H4 (cell line): ENCODE measurements around the gene KYAT1. TPM values are rescaled to one million over a fixed set of nuclear protein-coding genes. Genes with fewer than 3 reads are reported as not detected.
"Not testable (repeated sequence)": the region's sequence is repeated elsewhere in the genome, so short reads cannot be mapped to it uniquely, and the experiment has no call there.

Source experiments
- DNase-seq: peaks from one replicate; pipeline ENCODE4 v3.0.0-alpha.2; 2015; ENCODE audit warnings: low spot score
- total RNA-seq: library from RNA; depleted of rRNA; stranded (reverse); fragments of >200 nt; shearing (Covaris generic); gene quantifications from 2 replicates; pipeline ENCODE4 v1.2.3, GENCODE V29; 2014

Gene KYAT1
- total RNA-seq, 1 experiment from 2014 or later: 7.1 TPM

GRCh38 chr9:128818839-128819715 lies 62.7 kb downstream of the KYAT1 start:
- DNase-seq: no peak

- peak; percentile 96 for DNase-seq
These were observed 63.5 kb downstream of the KYAT1 start, which contains the start of gene ENDOG for GRCh38 chr9:128818099-128818838. TSS of gene ENDOG (plus strand) at chr9:128818500. CDS start at chr9:128818685, 185 bp downstream.

- DNase-seq: no peak
These were observed 70.9 kb downstream of the KYAT1 start for GRCh38 chr9:128810873-128811272.

- no peak for DNase-seq
These were observed 71.9 kb downstream of the KYAT1 start for GRCh38 chr9:128809831-128810230.

- no peak for DNase-seq
These were observed 72.6 kb downstream of the KYAT1 start for GRCh38 chr9:128809036-128809599.

GRCh38 chr9:128808543-128808942 lies 73.2 kb downstream of the KYAT1 start:
- DNase-seq: no peak

GRCh38 chr9:128807827-128808226 lies 73.9 kb downstream of the KYAT1 start:
- no peak for DNase-seq

GRCh38 chr9:128805661-128806060 lies 76.1 kb downstream of the KYAT1 start:
- DNase-seq: no peak

- DNase-seq: no peak
These were observed 79.3 kb downstream of the KYAT1 start for GRCh38 chr9:128802482-128802881.

GRCh38 chr9:128800061-128800460 lies 81.7 kb downstream of the KYAT1 start:
- no peak for DNase-seq

GRCh38 chr9:128798896-128799295 lies 82.9 kb downstream of the KYAT1 start:
- no peak for DNase-seq

GRCh38 chr9:128794961-128795360 lies 86.8 kb downstream of the KYAT1 start:
- not testable (repeated sequence) for DNase-seq

GRCh38 chr9:128792978-128793686 lies 88.6 kb downstream of the KYAT1 start:
- no peak for DNase-seq

- no peak for DNase-seq
These were observed 89.6 kb downstream of the KYAT1 start for GRCh38 chr9:128792134-128792533.

GRCh38 chr9:128790536-128790935 lies 91.2 kb downstream of the KYAT1 start:
- no peak for DNase-seq

GRCh38 chr9:128788445-128788844 lies 93.3 kb downstream of the KYAT1 start:
- DNase-seq: no peak

GRCh38 chr9:128787659-128788058 lies 94.1 kb downstream of the KYAT1 start:
- no peak for DNase-seq

GRCh38 chr9:128786681-128787601 lies 94.8 kb downstream of the KYAT1 start, which contains the start of gene TBC1D13:
TSS of gene TBC1D13 (plus strand) at chr9:128787253. CDS start at chr9:128787354, 101 bp downstream.
- DNase-seq: peak; percentile 73

GRCh38 chr9:128785427-128785826 lies 96.3 kb downstream of the KYAT1 start:
- DNase-seq: no peak
